Measurements from ENCODE around the gene DNAAF8. TPM values are rescaled to one million over a fixed set of nuclear protein-coding genes. Genes with fewer than 3 reads are reported as not detected.

Gene DNAAF8
- total RNA-seq (2014; rRNA removed; shearing (Covaris generic)) = 0.15 and 0.26 TPM in 2 replicates
- 0.31 TPM in 1 of 2 replicates, not detected in the other for polyA plus RNA-seq (2014; cell fraction: nucleus; rRNA removed)

GRCh38 chr16:4734063-4734729 is at the start of gene DNAAF8, which contains the start of gene ANKS3:
TSS of gene DNAAF8 (plus strand) at chr16:4734537. CDS start at chr16:4736515, 1,978 bp downstream.
TSS of gene ANKS3 (minus strand) at chr16:4734271. CDS start at chr16:4730149, 4,122 bp downstream.
- peak; percentile 97 for DNase-seq (ENCODE audit: extremely low read depth, low read depth)

GRCh38 chr16:4684763-4685162 is 49.6 kb upstream of the DNAAF8 start:
- DNase-seq (ENCODE audit: extremely low read depth, low read depth) = no peak

GRCh38 chr16:4685292-4685691 is 49.0 kb upstream of the DNAAF8 start:
- DNase-seq (ENCODE audit: extremely low read depth, low read depth) = no peak

GRCh38 chr16:4685776-4686496 is 48.4 kb upstream of the DNAAF8 start:
- no peak for DNase-seq (ENCODE audit: extremely low read depth, low read depth)

- no peak for DNase-seq (ENCODE audit: extremely low read depth, low read depth)
Observed at GRCh38 chr16:4686497-4687210, 47.7 kb upstream of the DNAAF8 start.

- no peak for DNase-seq (ENCODE audit: extremely low read depth, low read depth)
Observed at GRCh38 chr16:4687416-4687815, 46.9 kb upstream of the DNAAF8 start.

- no peak for DNase-seq (ENCODE audit: extremely low read depth, low read depth)
Observed at GRCh38 chr16:4687946-4688673, 46.2 kb upstream of the DNAAF8 start.

GRCh38 chr16:4688674-4689045 is 45.7 kb upstream of the DNAAF8 start:
- DNase-seq (ENCODE audit: extremely low read depth, low read depth) = no peak

GRCh38 chr16:4689091-4689671 is 45.2 kb upstream of the DNAAF8 start:
- DNase-seq (ENCODE audit: extremely low read depth, low read depth) = no peak

GRCh38 chr16:4689864-4690704 is 44.3 kb upstream of the DNAAF8 start:
- DNase-seq (ENCODE audit: extremely low read depth, low read depth) = no peak

- no peak for DNase-seq (ENCODE audit: extremely low read depth, low read depth)
Observed at GRCh38 chr16:4690946-4691665, 43.2 kb upstream of the DNAAF8 start.

GRCh38 chr16:4691666-4692412 is 42.5 kb upstream of the DNAAF8 start:
- no peak for DNase-seq (ENCODE audit: extremely low read depth, low read depth)

GRCh38 chr16:4692460-4693295 is 41.7 kb upstream of the DNAAF8 start:
- no peak for DNase-seq (ENCODE audit: extremely low read depth, low read depth)

- peak; percentile 92 for DNase-seq (ENCODE audit: extremely low read depth, low read depth)
Observed at GRCh38 chr16:4693296-4693955, 40.9 kb upstream of the DNAAF8 start, which contains the start of gene NUDT16L1. TSS of gene NUDT16L1 (plus strand) at chr16:4693562. CDS start at chr16:4693727, 165 bp downstream.

GRCh38 chr16:4693956-4694641 is 40.2 kb upstream of the DNAAF8 start:
- no peak for DNase-seq (ENCODE audit: extremely low read depth, low read depth)

All from NCI-H460 (cell line).